K562 (cell line): ENCODE results near the gene BHLHE40. TPM values are rescaled to one million over a fixed set of nuclear protein-coding genes. Genes with fewer than 3 reads are reported as not detected.

Experiments
- ATAC-seq: fragments of 200-7000 bp; cut with Tn5 transposase; 3 replicates; pipeline ENCODE4 v1.9.1; 2020; ENCODE audit warnings: moderate library complexity
- BruUV-seq: library from RNA; stranded (reverse); fragments of 400-500 nt; replicated peaks from 2 replicates; lab custom pipeline; 2021; lab: Mats Ljungman, UMichigan
- CTCF ChIA-PET: fragments of 300-600 bp; formaldehyde crosslinking; extraction: SDS; loops from one replicate; lab custom pipeline; 2021; ENCODE audit warnings: low intra/inter-chr PET ratio; lab: Yijun Ruan, JAX
- POLR2A ChIA-PET: fragments of 300-600, 350-650 bp; sonication (Branson Sonifier 250); formaldehyde crosslinking; extraction: SDS; loops from one replicate; lab custom pipeline; 2021; ENCODE audit warnings: antibody characterized with exemption, inconsistent platforms; lab: Yijun Ruan, JAX
- DNase-seq, 4 experiments: peaks; one replicate each; pipeline versions ENCODE4 v3.0.0 to v3.0.0-alpha.2; 2011 to 2018; ENCODE audit warnings: low spot score in 3 of 4, mixed read lengths in 3 of 4; ENCODE audit errors: extremely low read depth in 1 of 4
- FAIRE-seq: peaks from 2 replicates; lab custom pipeline; 2011; peaks lifted over from hg19 to GRCh38; lab: Jason Lieb, UNC
- H2AFZ ChIP-seq: 2 replicates; pipeline ENCODE4 v1.6.0; 2011; ENCODE audit warnings: low read depth, low read length, control low read depth, inconsistent platforms
- H3K27ac ChIP-seq: fragments of 200-600 bp; 3 replicates; pipeline ENCODE4 v1.8.0; 2011; ENCODE audit warnings: low read depth, mild to moderate bottlenecking, control low read depth, inconsistent platforms, low read length, moderate library complexity, mixed read lengths; ENCODE audit errors: extremely low read depth
- H3K27me3 ChIP-seq, 2 experiments: fragments of 300-600 bp in 1 of 2; 2 replicates in 1 of 2; 3 replicates in 1 of 2; pipeline versions ENCODE4 v1.6.0 to v1.8.0; 2011; ENCODE audit warnings: inconsistent platforms in 2 of 2, low read length in 2 of 2, mild to moderate bottlenecking in 1 of 2, mixed read lengths in 1 of 2, moderate library complexity in 1 of 2; ENCODE audit not compliant: control insufficient read depth in 2 of 2, insufficient read depth in 2 of 2
- H3K36me3 ChIP-seq: fragments of 300-600 bp; 3 replicates; pipeline ENCODE4 v1.8.0; 2011; ENCODE audit warnings: mild to moderate bottlenecking, low read length, inconsistent platforms; ENCODE audit not compliant: control insufficient read depth, insufficient read depth
- H3K4me1 ChIP-seq, 2 experiments: fragments of 200-600 bp in 1 of 2; replicated peaks in 1 of 2; 2 replicates in 1 of 2; 3 replicates in 1 of 2; pipeline versions ENCODE4 v1.5.1 to v1.8.0; 2011; ENCODE audit warnings: inconsistent platforms in 2 of 2, low read length in 2 of 2, mild to moderate bottlenecking in 1 of 2, mixed read lengths in 1 of 2, moderate library complexity in 1 of 2; ENCODE audit not compliant: control insufficient read depth in 2 of 2, insufficient read depth in 2 of 2
- H3K4me2 ChIP-seq: 2 replicates; pipeline ENCODE4 v1.6.1; 2011; ENCODE audit warnings: low read length, control low read depth, inconsistent platforms, mixed read lengths; ENCODE audit not compliant: insufficient read depth
- H3K4me3 ChIP-seq: fragments of 200-600 bp; sonication (generic), shearing (Covaris generic); 2 replicates; pipeline ENCODE4 v1.5.1; 2016; ENCODE audit warnings: control low read depth, inconsistent platforms
- H3K79me2 ChIP-seq: fragments of 200-600 bp; 3 replicates; pipeline ENCODE4 v1.8.0; 2011; ENCODE audit warnings: low read length, inconsistent platforms; ENCODE audit not compliant: control insufficient read depth, insufficient read depth
- H3K9ac ChIP-seq, 2 experiments: 2 replicates each; pipeline versions ENCODE4 v1.6.0 to v1.6.1; 2011; ENCODE audit warnings: low read depth in 2 of 2, low read length in 2 of 2, control low read depth in 1 of 2, inconsistent platforms in 1 of 2, mild to moderate bottlenecking in 1 of 2, mixed read lengths in 1 of 2; ENCODE audit not compliant: insufficient read depth in 1 of 2
- H3K9me1 ChIP-seq: one replicate; pipeline ENCODE4 v1.6.0; 2011; ENCODE audit warnings: inconsistent platforms, mild to moderate bottlenecking, low read length, moderate library complexity; ENCODE audit not compliant: control insufficient read depth, insufficient read depth
- H3K9me3 ChIP-seq: replicated peaks from 2 replicates; pipeline ENCODE4 v1.5.1; 2011; ENCODE audit warnings: low read depth, low read length, inconsistent platforms; ENCODE audit not compliant: control insufficient read depth, insufficient read depth
- H4K20me1 ChIP-seq: replicated peaks from 2 replicates; pipeline ENCODE4 v1.6.1; 2011; ENCODE audit warnings: low read length, inconsistent platforms, mixed read lengths; ENCODE audit not compliant: control insufficient read depth, insufficient read depth
- BRD9 ChIP-seq: fragments of 450-650 bp; IDR thresholded peaks from 2 replicates; pipeline ENCODE4 v1.6.1; 2018; ENCODE audit warnings: low read depth; ENCODE audit not compliant: partially characterized antibody
- ELF2 ChIP-seq: fragments of 250-450 bp; sonication (Bioruptor Pico); IDR thresholded peaks from 2 replicates; pipeline ENCODE4 v1.5.0; 2021; ENCODE audit warnings: mild to moderate bottlenecking
- FOSL1 ChIP-seq: fragments of 200-800 bp; sonication (Bioruptor generic); conservative IDR thresholded peaks from 2 replicates; pipeline ENCODE4 v1.6.1; 2016; ENCODE audit warnings: missing genetic modification characterization, missing compliant biosample characterization
- HDAC2 ChIP-seq: fragments of 450-650 bp; IDR thresholded peaks from 2 replicates; pipeline ENCODE4 v1.6.1; 2016; ENCODE audit warnings: mild to moderate bottlenecking
- HDGF ChIP-seq: fragments of 450-650 bp; IDR thresholded peaks from 2 replicates; pipeline ENCODE4 v1.6.1; 2016
- HLTF ChIP-seq: fragments of 450-650 bp; IDR thresholded peaks from 2 replicates; pipeline ENCODE4 v1.6.1; 2016
- NCOA4 ChIP-seq: fragments of 450-650 bp; IDR thresholded peaks from 2 replicates; pipeline ENCODE4 v1.6.1; 2018; ENCODE audit warnings: mild to moderate bottlenecking; ENCODE audit not compliant: partially characterized antibody
- RBM14 ChIP-seq: fragments of 200-400 bp; formaldehyde crosslinking; IDR thresholded peaks from 2 replicates; pipeline ENCODE4 v1.6.1; 2018; ENCODE audit warnings: low read depth, mild to moderate bottlenecking, low read length, moderate library complexity, borderline replicate concordance; ENCODE audit not compliant: insufficient read depth
- STAT5A ChIP-seq: IDR thresholded peaks from 2 replicates; pipeline ENCODE4 v1.6.1; 2012; ENCODE audit warnings: low read length, inconsistent platforms, borderline replicate concordance
- STAT6 ChIP-seq: sonication (generic); formaldehyde crosslinking; IDR thresholded peaks from 2 replicates; pipeline ENCODE4 v1.8.1; 2023; ENCODE audit warnings: mild to moderate bottlenecking, missing genetic modification reagents
- ZBTB26 ChIP-seq: fragments of 450-650 bp; formaldehyde crosslinking; IDR thresholded peaks from 2 replicates; pipeline ENCODE4 v1.4.0; 2022; ENCODE audit warnings: missing genetic modification characterization
- ZFP36 ChIP-seq: fragments of 150-350 bp; IDR thresholded peaks from 2 replicates; pipeline ENCODE4 v1.6.1; 2018; ENCODE audit warnings: low read length, low read depth; ENCODE audit not compliant: partially characterized antibody
- ZNF124 ChIP-seq: sonication (generic); formaldehyde crosslinking; IDR thresholded peaks from 2 replicates; pipeline ENCODE4 v1.8.1; 2022; ENCODE audit warnings: missing genetic modification reagents
- ZNF274 ChIP-seq: IDR thresholded peaks from 2 replicates; pipeline ENCODE4 v1.6.1; 2011; ENCODE audit warnings: low read depth, mild to moderate bottlenecking, low read length, moderate library complexity, borderline replicate concordance
- WGBS: fragments of 100-300 bp; shearing (Covaris generic); methylation state at CpG from one replicate; pipeline ENCODE4 v1.1.6; 2016; ENCODE audit warnings: low coverage, mixed read lengths; ENCODE audit not compliant: insufficient coverage; ENCODE audit errors: missing lambda C conversion rate; 5-methylcytosine and 5-hydroxymethylcytosine counted together
- in situ Hi-C: fragments of 300-500 bp; cut with MboI; formaldehyde crosslinking; loops from 4 replicates; pipeline ENCODE4 v1.15.0; 2018; ENCODE audit warnings: inconsistent platforms, mixed read lengths
- intact Hi-C: fragments of 100-400 bp; cut with micrococcal nuclease; formaldehyde crosslinking; loops from 2 replicates; pipeline ENCODE4 v1.14.2; 2022
- polyA plus RNA-seq, 8 experiments: library from polyadenylated mRNA; depleted of rRNA in 4 of 8; stranded (reverse) in 5 of 8; unstranded in 3 of 8; fragments of >200 nt; fragmentation: Nextera tagmentation in 2 of 8; fragmentation: Illumina TruSeq in 1 of 8; extraction: Ambion mirVana in 2 of 8; extraction: Trizol in 1 of 8; gene quantifications; 2 replicates each; pipeline versions ENCODE4 v1.2.1 to v1.2.3, GENCODE V29; 2011 to 2014; ENCODE audit warnings: inconsistent platforms in 1 of 8, missing spikeins in 1 of 8
- total RNA-seq, 7 experiments: library from RNA; depleted of rRNA in 6 of 7; stranded (reverse); fragments of >200 nt in 6 of 7; fragmentation: Illumina TruSeq in 2 of 7; extraction: Trizol in 2 of 7; gene quantifications; 2 replicates each; pipeline versions ENCODE4 v1.2.1 to v1.2.3, GENCODE V29; 2011 to 2021; ENCODE audit warnings: low replicate concordance in 1 of 7
- TF ChIP-seq, protein P1 (sequence below): fragments of 450-650 bp; formaldehyde crosslinking; IDR thresholded peaks from 2 replicates; pipeline ENCODE4 v1.4.0; 2022; ENCODE audit warnings: mild to moderate bottlenecking, moderate library complexity
- TF ChIP-seq, protein P2 (sequence below): fragments of 250-450 bp; sonication (Bioruptor Pico); IDR thresholded peaks from 2 replicates; pipeline ENCODE4 v1.5.0; 2021

The BHLHE40 gene
- total and polyA plus RNA-seq, 9 of the 15 experiments (the other 6 are each of a cell fraction or from before 2014, with no cell fraction given) = 12.0 to 83.9 (median 31.4) TPM

GRCh38 chr3:5011555-5012256, 32.5 kb downstream of the BHLHE40 start (continued):
- TF ChIP-seq STAT6 (CRISPR knock-in tag) (no peak), ZFP36 (peak; percentile 34), ZNF274 (0 out of 2 replicates have a peak, but pooled peaks have one; percentile 55), STAT5A (peak; percentile 51; the same call in 1 of the 2 replicates)

- H3K4me3 ChIP-seq = no peak overlapping the region
- H4K20me1 ChIP-seq = no peaks in the 10 kb centered on the region
- H3K9me3 ChIP-seq = no peaks in the 10 kb centered on the region
- H2AFZ ChIP-seq = no peak overlapping the region
- H3K27me3 ChIP-seq = no peaks in the 10 kb centered on the region
- DNase-seq (peak in 1 of 4 experiments; percentile 65), FAIRE-seq (peak; percentile 75), ATAC-seq (no peak)
- in situ Hi-C loops (no loop called here), intact Hi-C loops (no loop called here)
- no peaks in the 10 kb centered on the region for H3K79me2 ChIP-seq
- BruUV-seq = no TSS peak
- H3K36me3 ChIP-seq = no peaks in the 10 kb centered on the region
- ChIA-PET POLR2A (interaction anchor here (1.3 to 3.2 kb wide), 4 partner anchors 11 to 25 kb away, joined by 5 to 20 read pairs (median 8); no protein-coding TSS in a partner anchor), CTCF (no interaction called here)
- H3K4me2 ChIP-seq = peak overlapping the region; percentile 76
- H3K4me1 ChIP-seq = peaks cover 60 to 70% of the 10 kb centered on the region in 2 experiments
- 0% methylated on average over 2 of the region's 2 CpGs for WGBS
- peak overlapping the region; percentile 71; the same call in 1 of the 3 replicates for H3K27ac ChIP-seq
- H3K9me1 ChIP-seq = no peaks in the 10 kb centered on the region
- peak overlapping the region in 1 of 2 experiments; percentile 43; a peak in 1 of 4 replicates for H3K9ac ChIP-seq
- TF ChIP-seq FOSL1 (tag) (no peak), RBM14 (no peak), NCOA4 (peak; percentile 44), ZNF124 (no peak), ZBTB26 (CRISPR knock-in tag) (no peak), HLTF (no peak), BRD9 (peak; percentile 85), ELF2 (CRISPR knock-in tag) (no peak), HDGF (0 out of 2 replicates have a peak, but pooled peaks have one; percentile 22), HDAC2 (peak; percentile 73; the same call in 1 of the 2 replicates)
- TF ChIP-seq, protein P1, sequence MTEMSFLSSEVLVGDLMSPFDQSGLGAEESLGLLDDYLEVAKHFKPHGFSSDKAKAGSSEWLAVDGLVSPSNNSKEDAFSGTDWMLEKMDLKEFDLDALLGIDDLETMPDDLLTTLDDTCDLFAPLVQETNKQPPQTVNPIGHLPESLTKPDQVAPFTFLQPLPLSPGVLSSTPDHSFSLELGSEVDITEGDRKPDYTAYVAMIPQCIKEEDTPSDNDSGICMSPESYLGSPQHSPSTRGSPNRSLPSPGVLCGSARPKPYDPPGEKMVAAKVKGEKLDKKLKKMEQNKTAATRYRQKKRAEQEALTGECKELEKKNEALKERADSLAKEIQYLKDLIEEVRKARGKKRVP = no peak
- TF ChIP-seq, protein P2, sequence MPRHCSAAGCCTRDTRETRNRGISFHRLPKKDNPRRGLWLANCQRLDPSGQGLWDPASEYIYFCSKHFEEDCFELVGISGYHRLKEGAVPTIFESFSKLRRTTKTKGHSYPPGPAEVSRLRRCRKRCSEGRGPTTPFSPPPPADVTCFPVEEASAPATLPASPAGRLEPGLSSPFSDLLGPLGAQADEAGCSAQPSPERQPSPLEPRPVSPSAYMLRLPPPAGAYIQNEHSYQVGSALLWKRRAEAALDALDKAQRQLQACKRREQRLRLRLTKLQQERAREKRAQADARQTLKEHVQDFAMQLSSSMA (CRISPR knock-in tag) = 0 out of 2 replicates have a peak, but pooled peaks have one; percentile 12
These were observed 33.1 kb downstream of the BHLHE40 start for GRCh38 chr3:5012367-5012766.
